HG02938 (cell line): ENCODE results near the gene RFX3.
A peak's percentile ranks its signal among the peaks of the same experiment; 100 is the strongest.

Source experiments
- ATAC-seq: cut with Tn5 transposase; IDR thresholded peaks from one replicate; pipeline ENCODE4 v1.9.1; 2021; ENCODE audit warnings: mild to moderate bottlenecking, moderate library complexity; ENCODE audit not compliant: unreplicated experiment

RFX3 gene

GRCh38 chr9:3240656-3241268 is 285.0 kb downstream of the RFX3 start:
- peak; percentile 84 for ATAC-seq

GRCh38 chr9:3239240-3239639 is 286.6 kb downstream of the RFX3 start:
- ATAC-seq, result no peak

- no peak for ATAC-seq
These were observed 287.6 kb downstream of the RFX3 start for GRCh38 chr9:3238236-3238635.

GRCh38 chr9:3237121-3237520 is 288.7 kb downstream of the RFX3 start:
- no peak for ATAC-seq

GRCh38 chr9:3235497-3235896 is 290.3 kb downstream of the RFX3 start:
- no peak for ATAC-seq

- ATAC-seq, result no peak
These were observed 300.9 kb downstream of the RFX3 start for GRCh38 chr9:3224931-3225330.

- peak; percentile 53 for ATAC-seq
These were observed 310.1 kb downstream of the RFX3 start for GRCh38 chr9:3215658-3216057.

- no peak for ATAC-seq
These were observed 311.1 kb downstream of the RFX3 start for GRCh38 chr9:3214741-3215140.

- ATAC-seq, result no peak
These were observed 320.2 kb downstream of the RFX3 start for GRCh38 chr9:3205421-3206095.

GRCh38 chr9:3200331-3200774 is 325.4 kb downstream of the RFX3 start:
- no peak for ATAC-seq

GRCh38 chr9:3193791-3194190 is 332.0 kb downstream of the RFX3 start:
- ATAC-seq, result no peak

- no peak for ATAC-seq
These were observed 334.1 kb downstream of the RFX3 start for GRCh38 chr9:3191715-3192114.

GRCh38 chr9:3189113-3189861 is 336.5 kb downstream of the RFX3 start:
- no peak for ATAC-seq

- ATAC-seq, result no peak
These were observed 339.1 kb downstream of the RFX3 start for GRCh38 chr9:3186751-3187150.

GRCh38 chr9:3181049-3181953 is 344.5 kb downstream of the RFX3 start:
- ATAC-seq, result peak; percentile 76

GRCh38 chr9:3180696-3181048 is 345.1 kb downstream of the RFX3 start:
- no peak for ATAC-seq

- ATAC-seq, result no peak
These were observed 346.1 kb downstream of the RFX3 start for GRCh38 chr9:3179711-3180110.

GRCh38 chr9:3177936-3178335 is 347.9 kb downstream of the RFX3 start:
- ATAC-seq, result no peak

- no peak for ATAC-seq
These were observed 348.5 kb downstream of the RFX3 start for GRCh38 chr9:3177146-3177761.

GRCh38 chr9:3173374-3173773 is 352.4 kb downstream of the RFX3 start:
- ATAC-seq, result no peak

- ATAC-seq, result no peak
These were observed 355.0 kb downstream of the RFX3 start for GRCh38 chr9:3170819-3171218.
